GM10266 (cell line): ENCODE results near the gene KLC4.

Source experiments
- DNase-seq: peaks from one replicate; pipeline ENCODE4 v3.0.0; 2012; ENCODE audit errors: extremely low spot score
- CTCF ChIP-seq: IDR thresholded peaks from 2 replicates; pipeline ENCODE4 v1.5.1; 2012; ENCODE audit warnings: mild to moderate bottlenecking, low read depth; ENCODE audit not compliant: control insufficient read depth, insufficient read depth; ENCODE audit errors: missing control alignments

The KLC4 gene

GRCh38 chr6:43047998-43048397 lies 11.4 kb upstream of the KLC4 start:
- DNase-seq: no peak
- no peak for TF ChIP-seq CTCF

- no peak for DNase-seq
- TF ChIP-seq CTCF: no peak
Measured at GRCh38 chr6:43050981-43051380, 8.4 kb upstream of the KLC4 start.

GRCh38 chr6:43052225-43052841 lies 7.1 kb upstream of the KLC4 start:
- DNase-seq: no peak
- no peak for TF ChIP-seq CTCF

- TF ChIP-seq CTCF: no peak
- peak; percentile 36 for DNase-seq
Measured at GRCh38 chr6:43052842-43053544, 6.4 kb upstream of the KLC4 start.

GRCh38 chr6:43053545-43054205 lies 5.8 kb upstream of the KLC4 start, which contains the start of gene CUL7:
Gene CUL7, minus strand, starts transcription at chr6:43053851. Its CDS starts 1,063 bp downstream, at chr6:43052788.
- no peak for TF ChIP-seq CTCF
- DNase-seq: peak; percentile 94

- no peak for DNase-seq
- TF ChIP-seq CTCF: no peak
Measured at GRCh38 chr6:43054206-43054943, 5.1 kb upstream of the KLC4 start.
